Large intestine (tissue), 3 donors: ENCODE results near the gene ITGA1. TPM values are rescaled to one million over a fixed set of nuclear protein-coding genes. Genes with fewer than 3 reads are reported as not detected.

ENCODE experiments used
- DNase-seq, 2 donors: peaks; one replicate each; pipeline versions ENCODE4 v3.0.0 to v3.0.0-alpha.2; 2013
- H3K27ac ChIP-seq: one replicate; pipeline ENCODE4 v1.5.1; 2013; ENCODE audit warnings: low read length
- H3K27me3 ChIP-seq: 2 replicates; pipeline ENCODE4 v1.6.1; 2013; ENCODE audit warnings: low read length; ENCODE audit not compliant: control insufficient read depth, insufficient read depth
- H3K36me3 ChIP-seq: 2 replicates; pipeline ENCODE4 v1.6.1; 2013; ENCODE audit warnings: low read length; ENCODE audit not compliant: control insufficient read depth, insufficient read depth
- H3K4me1 ChIP-seq: one replicate; pipeline ENCODE4 v1.6.1; 2013; ENCODE audit warnings: low read length; ENCODE audit not compliant: control insufficient read depth, insufficient read depth
- H3K4me3 ChIP-seq: one replicate; pipeline ENCODE4 v1.5.1; 2013; ENCODE audit warnings: low read length
- H3K9me3 ChIP-seq: one replicate; pipeline ENCODE4 v1.6.1; 2013; ENCODE audit warnings: mild to moderate bottlenecking, low read depth, low read length, moderate library complexity; ENCODE audit not compliant: control insufficient read depth
- WGBS: methylation state at CpG from one replicate; pipeline ENCODE4 v1.1.5; 2013; ENCODE audit warnings: low lambda C conversion rate; ENCODE audit not compliant: insufficient coverage; 5-methylcytosine and 5-hydroxymethylcytosine counted together
- polyA plus RNA-seq: library from polyadenylated mRNA; unstranded; fragments of 120-200 nt; gene quantifications from one replicate; pipeline ENCODE4 v1.2.1, GENCODE V29; 2013

ITGA1 gene
- polyA plus RNA-seq, 1 donor = 30.8 TPM

- Histone ChIP-seq H3K9me3 (no peaks in the 10 kb centered on the region), H3K27ac (no peak overlapping the region), H3K36me3 (peaks cover 6% of the 10 kb centered on the region), H3K4me1 (no peaks in the 10 kb centered on the region), H3K27me3 (no peaks in the 10 kb centered on the region), H3K4me3 (no peak overlapping the region)
- no peak for DNase-seq
- WGBS = no CpG with 5 or more reads among the region's 1 CpG
These were observed 118.6 kb downstream of the ITGA1 start for GRCh38 chr5:52906343-52906742.

GRCh38 chr5:52906845-52907244 lies 119.1 kb downstream of the ITGA1 start:
- Histone ChIP-seq H3K9me3 (no peaks in the 10 kb centered on the region), H3K36me3 (peaks cover 6% of the 10 kb centered on the region), H3K4me1 (no peaks in the 10 kb centered on the region), H3K4me3 (no peak overlapping the region), H3K27me3 (no peaks in the 10 kb centered on the region), H3K27ac (no peak overlapping the region)
- WGBS = 94% methylated on average over 3 of the region's 4 CpGs
- no peak for DNase-seq

- no peaks in the 10 kb centered on the region for H3K9me3 ChIP-seq
- no peak overlapping the region for H3K27ac ChIP-seq
- H3K27me3 ChIP-seq = no peaks in the 10 kb centered on the region
- peaks cover 3% of the 10 kb centered on the region for H3K36me3 ChIP-seq
- no peak for DNase-seq
- no peaks in the 10 kb centered on the region for H3K4me1 ChIP-seq
- H3K4me3 ChIP-seq = no peak overlapping the region
- no CpG with 5 or more reads among the region's 1 CpG for WGBS
These were observed 121.5 kb downstream of the ITGA1 start for GRCh38 chr5:52909192-52909591.

GRCh38 chr5:52910071-52910470 lies 122.4 kb downstream of the ITGA1 start:
- whole genome bisulfite sequencing = no CpG with 5 or more reads among the region's 8 CpGs
- H3K36me3 ChIP-seq = peaks cover 3% of the 10 kb centered on the region
- no peaks in the 10 kb centered on the region for H3K4me1 ChIP-seq
- no peak overlapping the region for H3K4me3 ChIP-seq
- DNase-seq = no peak
- no peak overlapping the region for H3K27ac ChIP-seq
- no peaks in the 10 kb centered on the region for H3K9me3 ChIP-seq
- no peaks in the 10 kb centered on the region for H3K27me3 ChIP-seq

GRCh38 chr5:52915176-52915875 lies 127.6 kb downstream of the ITGA1 start:
- no CpG with 5 or more reads among the region's 4 CpGs for whole genome bisulfite sequencing
- H3K4me1 ChIP-seq = no peaks in the 10 kb centered on the region
- no peaks in the 10 kb centered on the region for H3K9me3 ChIP-seq
- no peak overlapping the region for H3K4me3 ChIP-seq
- H3K36me3 ChIP-seq = peaks cover 9% of the 10 kb centered on the region
- H3K27me3 ChIP-seq = no peaks in the 10 kb centered on the region
- DNase-seq = peak; percentile 34 to 53
- H3K27ac ChIP-seq = no peak overlapping the region

GRCh38 chr5:52920929-52921328 lies 133.2 kb downstream of the ITGA1 start:
- 100% methylated on average over 1 of the region's 2 CpGs for WGBS
- H3K27me3 ChIP-seq = no peaks in the 10 kb centered on the region
- no peak overlapping the region for H3K27ac ChIP-seq
- H3K9me3 ChIP-seq = no peaks in the 10 kb centered on the region
- peaks cover 23% of the 10 kb centered on the region for H3K36me3 ChIP-seq
- H3K4me1 ChIP-seq = no peaks in the 10 kb centered on the region
- H3K4me3 ChIP-seq = no peak overlapping the region
- DNase-seq = no peak

- H3K36me3 ChIP-seq = peaks cover 17% of the 10 kb centered on the region
- WGBS = 90% methylated on average over 2 of the region's 2 CpGs
- H3K27ac ChIP-seq = no peak overlapping the region
- H3K27me3 ChIP-seq = no peaks in the 10 kb centered on the region
- no peak for DNase-seq
- no peak overlapping the region for H3K4me3 ChIP-seq
- no peaks in the 10 kb centered on the region for H3K9me3 ChIP-seq
- H3K4me1 ChIP-seq = no peaks in the 10 kb centered on the region
These were observed 134.7 kb downstream of the ITGA1 start for GRCh38 chr5:52922384-52922783.

GRCh38 chr5:52924456-52924855 lies 136.7 kb downstream of the ITGA1 start:
- 100% methylated on average over 5 of the region's 8 CpGs for WGBS
- no peak overlapping the region for H3K27ac ChIP-seq
- H3K27me3 ChIP-seq = no peaks in the 10 kb centered on the region
- DNase-seq = no peak
- H3K9me3 ChIP-seq = no peaks in the 10 kb centered on the region
- peaks cover 17% of the 10 kb centered on the region for H3K36me3 ChIP-seq
- H3K4me3 ChIP-seq = no peak overlapping the region
- H3K4me1 ChIP-seq = no peaks in the 10 kb centered on the region

- Histone ChIP-seq H3K4me3 (no peak overlapping the region), H3K4me1 (no peaks in the 10 kb centered on the region), H3K9me3 (no peaks in the 10 kb centered on the region), H3K27ac (no peak overlapping the region), H3K36me3 (peaks cover 17% of the 10 kb centered on the region), H3K27me3 (no peaks in the 10 kb centered on the region)
- DNase-seq = no peak
- no CpG with 5 or more reads among the region's 5 CpGs for WGBS
These were observed 137.3 kb downstream of the ITGA1 start for GRCh38 chr5:52925001-52925400.

- H3K27me3 ChIP-seq = no peaks in the 10 kb centered on the region
- H3K9me3 ChIP-seq = no peaks in the 10 kb centered on the region
- H3K4me1 ChIP-seq = no peaks in the 10 kb centered on the region
- no peak overlapping the region for H3K4me3 ChIP-seq
- no peak overlapping the region for H3K27ac ChIP-seq
- 100% methylated on average over 1 of the region's 2 CpGs for WGBS
- H3K36me3 ChIP-seq = peaks cover 10% of the 10 kb centered on the region
- no peak for DNase-seq
These were observed 141.0 kb downstream of the ITGA1 start for GRCh38 chr5:52928689-52929088.

- Histone ChIP-seq H3K4me3 (no peak overlapping the region), H3K4me1 (no peaks in the 10 kb centered on the region), H3K27me3 (no peaks in the 10 kb centered on the region), H3K27ac (no peak overlapping the region), H3K36me3 (peaks cover 10% of the 10 kb centered on the region), H3K9me3 (no peaks in the 10 kb centered on the region)
- DNase-seq = no peak
These were observed 150.5 kb downstream of the ITGA1 start for GRCh38 chr5:52938226-52938625.
